EH (cell line): ENCODE measurements around the gene SREBF2.

Experiments used
- DNase-seq: peaks from one replicate; pipeline ENCODE4 v3.0.0-alpha.2; 2015; ENCODE audit warnings: low read depth

The SREBF2 gene

GRCh38 chr22:41908411-41909309, 75.8 kb downstream of the SREBF2 start:
- no peak for DNase-seq

DNA sequence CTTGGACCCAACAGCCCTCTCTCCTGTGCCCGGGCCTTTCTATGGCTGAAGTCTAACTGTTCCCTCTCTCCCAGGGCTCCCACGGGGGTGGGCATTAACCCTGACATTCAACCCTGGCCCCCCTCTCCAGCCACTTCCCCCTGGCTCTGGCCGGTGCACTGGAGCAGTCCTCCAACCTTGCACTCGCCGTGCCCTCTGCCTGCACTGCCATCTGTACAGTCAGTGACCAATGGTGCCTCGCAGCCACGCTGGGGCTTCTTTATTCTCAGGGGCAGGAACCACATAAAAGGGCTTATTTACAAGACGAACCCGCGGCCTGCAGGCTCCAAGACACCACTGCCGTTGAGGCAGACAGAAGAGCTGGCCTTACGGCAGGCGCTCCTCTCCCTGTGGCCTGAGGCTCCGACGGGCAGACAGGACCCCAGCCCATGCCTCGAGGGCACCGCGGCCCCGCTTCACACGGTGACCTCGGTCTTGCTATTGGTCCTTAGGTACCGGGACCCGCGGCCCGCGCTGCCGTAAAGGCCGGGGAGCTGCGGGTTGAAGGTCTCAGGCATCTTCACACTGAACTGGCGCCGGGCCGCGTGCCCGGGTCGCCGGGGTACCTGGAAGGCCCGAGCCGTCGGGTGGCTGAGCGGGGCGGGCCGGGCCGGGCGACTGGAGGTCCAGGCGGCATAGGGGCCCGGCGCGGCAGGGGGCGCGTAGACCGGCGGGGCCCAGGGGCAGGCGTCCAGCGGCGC, 76.6 kb downstream of the SREBF2 start:
- DNase-seq, result no peak

DNA sequence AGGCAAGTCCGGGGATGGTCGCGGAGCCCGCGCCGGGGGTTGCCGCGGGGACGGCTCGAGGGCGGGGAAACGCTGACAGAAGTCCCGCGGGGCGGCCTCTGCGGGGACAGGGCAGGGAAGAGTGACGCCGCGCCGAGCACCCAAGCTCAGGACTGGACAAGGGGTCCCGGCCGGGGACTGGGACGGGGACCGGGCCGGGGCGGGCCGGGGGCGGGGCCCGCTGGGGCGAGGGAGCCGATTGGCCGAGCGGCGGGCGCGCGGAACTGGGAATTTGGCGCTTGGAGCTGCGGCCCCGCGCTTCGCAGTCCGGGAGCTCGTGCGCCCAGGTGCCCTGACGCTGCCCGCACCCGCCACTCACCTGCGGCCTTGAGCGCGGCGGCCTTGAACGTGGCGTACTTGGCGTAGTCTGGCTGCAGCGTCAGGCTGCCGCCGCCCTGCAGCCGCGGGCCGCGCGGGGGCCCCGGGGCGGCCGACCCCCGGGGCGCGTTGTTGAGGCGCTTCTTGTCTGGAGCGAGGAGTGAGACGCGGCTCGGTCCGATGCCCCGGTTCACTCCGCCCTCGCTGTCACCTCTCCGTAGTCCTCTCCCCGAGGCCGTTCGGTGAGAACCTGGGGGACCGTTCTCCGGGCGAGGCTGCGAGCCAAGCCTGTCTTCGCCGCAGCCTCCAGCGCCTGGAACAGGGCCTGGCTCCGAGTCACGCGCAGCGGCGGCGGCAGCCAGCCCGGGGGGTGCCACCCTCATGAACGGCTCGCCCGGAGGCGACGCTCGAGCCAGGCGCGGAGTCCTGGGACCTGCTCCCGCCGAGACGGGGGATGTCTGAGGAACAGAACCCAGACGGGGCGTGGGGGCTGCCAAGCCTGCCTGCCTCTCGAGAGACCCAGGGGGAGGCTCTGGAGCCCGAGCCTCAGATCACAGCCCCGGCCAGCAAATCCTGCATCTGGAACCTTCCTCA, 77.4 kb downstream of the SREBF2 start:
- DNase-seq, result peak; percentile 42

- DNase-seq, result no peak
Observed at GRCh38 chr22:41911001-41911611, 78.2 kb downstream of the SREBF2 start.

- DNase-seq, result no peak
Observed at GRCh38 chr22:41912338-41913039, 79.6 kb downstream of the SREBF2 start.

DNA sequence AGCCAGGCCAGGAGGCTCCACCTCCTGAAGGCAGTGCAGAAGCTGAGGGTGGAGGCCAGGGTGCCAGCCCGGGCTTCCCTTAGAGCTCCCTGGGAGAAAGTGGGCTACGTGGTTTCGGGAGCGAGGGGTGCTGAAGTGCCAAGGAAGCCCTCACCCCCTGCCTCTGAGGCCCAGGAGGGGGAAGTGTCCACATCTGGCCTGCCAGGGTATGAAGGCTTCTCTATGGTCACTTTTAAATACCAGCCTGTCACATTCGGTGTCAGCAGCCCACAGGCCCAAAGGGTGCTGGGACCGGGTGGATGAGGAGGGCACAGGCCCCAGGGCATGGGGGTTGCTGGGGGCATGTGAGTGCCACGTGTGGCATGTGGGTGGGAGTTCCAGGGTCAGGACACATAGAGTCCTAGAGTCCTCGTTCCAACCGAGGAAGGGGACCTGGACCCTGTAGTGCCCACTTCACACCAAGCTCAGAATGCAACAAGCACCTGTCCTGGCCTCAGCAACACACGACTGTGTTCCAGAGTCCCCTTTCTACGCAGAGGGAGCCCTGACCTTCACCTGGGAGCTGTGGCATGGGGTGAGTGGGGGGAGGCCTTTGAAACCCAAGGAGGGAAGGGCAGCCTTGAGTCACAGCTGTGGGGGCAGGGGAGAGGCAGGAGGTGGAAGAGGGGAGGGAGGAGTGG, 80.3 kb downstream of the SREBF2 start:
- no peak for DNase-seq

DNA sequence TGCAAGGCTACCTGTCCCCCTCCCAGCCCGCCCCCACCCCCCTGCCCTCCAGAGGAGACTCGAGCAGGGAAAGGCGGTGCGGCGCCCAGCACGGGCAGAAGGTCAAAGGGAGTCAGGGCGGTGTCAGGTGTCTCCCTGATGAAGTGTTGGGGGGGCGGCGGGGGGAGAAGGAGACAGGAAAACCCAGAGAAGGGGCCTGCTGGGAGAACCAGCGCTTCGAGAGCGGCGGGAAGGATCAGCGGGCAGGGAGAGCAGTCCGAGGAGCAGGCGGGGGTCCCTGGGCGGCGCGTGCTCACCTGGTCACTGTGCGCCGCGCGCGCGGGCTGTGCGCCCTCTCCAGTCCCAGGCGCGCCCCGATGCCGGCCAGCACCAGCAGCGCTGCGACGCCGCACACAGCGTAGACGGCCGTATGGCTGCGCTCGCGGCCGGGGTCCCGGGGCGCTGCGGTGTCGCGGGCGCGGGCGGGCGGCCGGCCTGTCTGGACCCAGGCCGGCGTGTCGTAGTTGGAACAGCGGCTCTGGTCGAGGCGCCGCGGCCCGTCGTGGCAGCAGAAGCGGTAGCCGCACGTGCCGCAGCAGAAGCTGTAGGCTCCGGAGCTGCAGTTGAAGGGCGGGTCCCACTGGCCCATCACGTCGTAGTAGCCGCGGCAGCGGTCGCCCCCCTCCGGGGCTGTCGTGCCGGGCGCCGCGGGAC, 81.1 kb downstream of the SREBF2 start:
- DNase-seq, result no peak

DNA sequence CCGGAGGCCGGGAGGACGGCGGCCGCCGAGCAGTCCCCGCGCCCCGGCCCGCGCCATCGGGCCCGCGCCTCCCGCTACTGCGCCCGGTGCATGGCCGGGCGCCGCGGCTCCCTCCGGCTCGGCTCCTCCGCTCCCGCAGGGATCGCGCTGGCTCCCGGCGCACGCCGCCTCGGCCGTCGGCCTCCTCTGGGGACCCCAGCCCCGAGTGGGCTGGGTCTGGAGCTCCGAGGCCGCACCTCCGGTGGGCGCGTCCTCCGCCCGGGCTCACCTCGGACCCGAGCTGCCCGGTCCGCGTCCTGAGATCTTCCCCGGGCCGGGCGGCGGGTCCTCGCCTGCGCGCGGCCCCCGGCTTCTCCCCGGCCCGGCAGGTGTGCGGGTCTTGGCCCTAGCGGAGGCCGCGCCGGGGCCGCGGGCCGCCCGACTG, 81.7 kb downstream of the SREBF2 start:
- DNase-seq, result no peak

DNA sequence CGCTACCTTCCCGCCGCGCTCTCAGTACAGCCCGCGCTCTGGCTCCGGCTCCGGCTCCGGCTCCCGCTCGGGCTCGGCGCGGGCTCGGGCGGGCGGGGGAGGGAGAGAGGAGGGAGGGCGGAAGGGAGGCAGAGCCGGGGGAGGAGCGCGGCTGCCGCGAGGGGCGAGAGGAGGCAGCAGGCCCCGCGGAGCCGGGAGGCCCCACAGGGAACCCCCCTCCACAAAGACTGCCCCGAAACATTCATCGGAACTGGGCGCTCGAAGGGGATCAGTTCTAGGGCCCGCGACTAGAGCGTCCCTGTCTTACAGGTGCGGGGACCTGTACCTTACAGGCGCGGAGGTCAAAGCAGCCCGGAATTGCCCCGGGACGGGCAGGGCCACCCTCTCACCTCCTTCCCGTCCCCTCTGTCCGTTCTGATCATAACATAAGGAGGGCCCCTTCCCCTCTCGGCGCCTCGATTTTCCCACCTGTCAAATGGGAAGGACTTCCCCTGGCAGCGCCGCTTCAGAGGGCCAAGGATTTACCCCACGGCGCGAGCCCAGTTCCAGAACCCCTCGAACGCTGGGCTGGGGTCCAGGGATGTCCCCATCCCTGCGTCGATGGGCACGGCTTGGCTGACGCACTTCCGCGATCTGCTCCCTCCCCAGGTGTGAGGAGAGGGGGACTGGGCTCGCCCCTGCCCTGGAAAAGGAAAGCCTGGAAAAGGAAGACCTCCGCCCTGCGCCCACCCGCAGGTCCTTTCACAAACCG, 82.3 kb downstream of the SREBF2 start, which contains the start of gene SHISA8:
Gene SHISA8 (minus strand): TSS at position 40 of the 751 bp plus-strand sequence. CDS start 407 bp downstream, outside the sequence.
- DNase-seq, result peak; percentile 37

- DNase-seq, result no peak
Observed at GRCh38 chr22:41915786-41916493, 83.0 kb downstream of the SREBF2 start.

GRCh38 chr22:41916745-41917358, 83.9 kb downstream of the SREBF2 start:
- DNase-seq, result no peak

GRCh38 chr22:41917375-41917902, 84.5 kb downstream of the SREBF2 start:
- no peak for DNase-seq

GRCh38 chr22:41917903-41918791, 85.2 kb downstream of the SREBF2 start:
- peak; percentile 65 for DNase-seq

DNA sequence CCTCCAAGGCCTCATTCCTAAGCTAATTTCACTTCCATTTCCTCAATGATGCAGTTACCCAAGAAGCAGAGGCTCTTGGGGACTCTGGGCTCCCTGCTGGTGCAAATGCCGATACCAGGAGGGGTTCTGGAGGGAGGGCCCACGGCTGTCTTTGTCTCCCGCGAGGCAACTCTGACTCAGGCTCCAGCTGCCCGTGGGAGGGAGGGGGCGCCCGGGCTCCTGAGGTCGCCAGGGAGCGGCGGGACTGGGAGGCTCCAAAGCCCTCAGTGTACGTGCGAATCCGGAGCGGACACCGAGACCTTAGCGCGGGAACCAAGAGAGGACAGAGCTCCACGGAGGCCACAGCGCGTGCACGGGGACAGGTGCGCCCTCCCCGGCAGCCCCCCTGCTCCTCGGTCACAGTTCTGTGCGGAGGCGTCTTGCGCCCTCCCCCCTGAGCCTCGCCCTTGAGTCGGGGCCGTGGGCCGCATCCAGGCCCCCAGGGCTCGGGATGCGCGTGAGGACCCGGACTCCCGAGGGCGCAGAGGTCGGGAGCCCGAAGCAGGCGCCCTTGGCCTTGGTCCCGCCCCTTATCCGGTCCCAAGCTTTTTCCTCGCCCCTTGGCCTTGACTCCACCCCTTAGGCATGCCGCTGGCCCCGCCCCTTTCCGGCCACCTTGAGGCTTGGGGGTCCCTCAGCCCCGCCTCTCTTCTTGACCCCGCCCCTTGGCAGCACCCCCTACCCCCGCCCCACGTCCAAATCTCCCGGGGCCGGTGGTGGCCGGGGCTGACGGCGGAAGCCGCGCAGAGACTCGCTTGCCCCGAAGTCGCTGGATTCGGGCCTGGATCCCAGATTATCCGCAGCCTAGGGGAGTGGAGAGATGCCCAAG, 86.7 kb downstream of the SREBF2 start:
- DNase-seq, result peak; percentile 52

- no peak for DNase-seq
Observed at GRCh38 chr22:41920271-41920976, 87.5 kb downstream of the SREBF2 start.
